ENCODE results near the gene ISG15. TPM values are rescaled to one million over a fixed set of nuclear protein-coding genes. Genes with fewer than 3 reads are reported as not detected.
A peak's percentile ranks its signal among the peaks of the same experiment; 100 is the strongest.

Gene ISG15
- total and polyA plus RNA-seq, 9 of the 15 experiments (the other 6 are each of a cell fraction or from before 2014, with no cell fraction given), result 0.40 to 58.3 (median 12.2) TPM

DNA sequence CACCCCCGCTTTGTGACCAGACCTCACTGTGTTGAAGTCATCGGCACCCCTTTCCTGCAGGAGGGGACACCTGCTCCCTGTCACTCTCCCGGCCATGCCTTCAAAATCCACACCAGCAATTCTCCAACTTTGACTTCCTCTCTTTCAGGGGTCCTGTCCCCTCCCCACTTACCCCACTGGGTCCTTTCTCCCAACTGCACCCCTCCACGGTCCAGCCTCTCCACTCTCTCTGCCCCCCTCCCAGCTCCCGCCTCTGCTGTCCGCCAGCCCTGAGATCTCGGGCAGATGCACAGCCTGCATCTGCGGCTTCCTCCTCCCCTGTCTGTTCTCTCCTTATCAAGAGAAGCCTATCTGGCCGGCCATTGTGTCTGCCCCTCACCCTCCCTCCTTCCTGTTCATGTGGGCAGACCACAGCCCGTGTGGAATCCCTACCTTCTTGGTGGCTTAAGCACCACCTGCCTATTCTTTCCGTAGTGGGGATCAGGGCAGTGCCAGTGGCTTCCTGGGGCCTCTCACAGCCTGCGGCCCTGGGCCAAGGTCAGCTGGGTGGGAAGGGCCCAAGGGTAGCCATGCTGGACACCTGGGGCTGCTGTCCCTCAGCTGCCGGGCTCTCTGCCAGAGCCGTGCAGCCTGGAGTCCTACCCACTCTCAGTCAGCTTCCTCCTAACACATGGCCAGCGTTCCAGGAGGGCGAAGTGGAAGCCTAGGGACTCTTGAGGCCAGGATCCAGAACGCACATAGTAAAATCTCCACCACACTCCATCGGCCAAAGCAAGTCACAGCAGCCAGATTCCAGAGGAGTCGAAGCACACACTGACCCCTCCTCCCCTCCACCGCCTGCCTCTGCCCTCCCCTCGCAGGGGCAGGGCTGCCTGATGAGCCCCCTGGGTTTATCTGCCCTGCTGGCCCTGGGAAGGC, 8.3 kb upstream of the ISG15 start (continued):
- no peak for TF ChIP-seq STAT5B (CRISPR knock-in tag; IDR thresholded peaks at IDR 0.05)
- no peak for TF ChIP-seq SREBF2 (CRISPR knock-in tag; IDR thresholded peaks at IDR 0.05)
- TF ChIP-seq ILF3 (IDR thresholded peaks at IDR 0.05; ENCODE audit: borderline replicate concordance), result no peak
- peak; percentile 85 for TF ChIP-seq ETV1 (tag; conservative IDR thresholded peaks at IDR 0.05; ENCODE audit: low read depth)
- TF ChIP-seq CREB3L1 (IDR thresholded peaks at IDR 0.05; ENCODE audit: borderline replicate concordance, low read depth), result peak; percentile 42; the same call in 1 of the 2 replicates
- TF ChIP-seq ARNT (IDR thresholded peaks at IDR 0.05), result no peak
- TF ChIP-seq, protein P1, sequence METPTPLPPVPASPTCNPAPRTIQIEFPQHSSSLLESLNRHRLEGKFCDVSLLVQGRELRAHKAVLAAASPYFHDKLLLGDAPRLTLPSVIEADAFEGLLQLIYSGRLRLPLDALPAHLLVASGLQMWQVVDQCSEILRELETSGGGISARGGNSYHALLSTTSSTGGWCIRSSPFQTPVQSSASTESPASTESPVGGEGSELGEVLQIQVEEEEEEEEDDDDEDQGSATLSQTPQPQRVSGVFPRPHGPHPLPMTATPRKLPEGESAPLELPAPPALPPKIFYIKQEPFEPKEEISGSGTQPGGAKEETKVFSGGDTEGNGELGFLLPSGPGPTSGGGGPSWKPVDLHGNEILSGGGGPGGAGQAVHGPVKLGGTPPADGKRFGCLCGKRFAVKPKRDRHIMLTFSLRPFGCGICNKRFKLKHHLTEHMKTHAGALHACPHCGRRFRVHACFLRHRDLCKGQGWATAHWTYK (CRISPR knock-in tag; IDR thresholded peaks at IDR 0.05), result peak; percentile 93
- TF ChIP-seq ZNF551 (CRISPR knock-in tag; IDR thresholded peaks at IDR 0.05), result no peak
- TF ChIP-seq ZNF282 (CRISPR knock-in tag; IDR thresholded peaks at IDR 0.05), result no peak
- no peak for TF ChIP-seq SREBF1 (IDR thresholded peaks at IDR 0.05; ENCODE audit: borderline replicate concordance, low read depth, low read length)
- TF ChIP-seq, protein P2, sequence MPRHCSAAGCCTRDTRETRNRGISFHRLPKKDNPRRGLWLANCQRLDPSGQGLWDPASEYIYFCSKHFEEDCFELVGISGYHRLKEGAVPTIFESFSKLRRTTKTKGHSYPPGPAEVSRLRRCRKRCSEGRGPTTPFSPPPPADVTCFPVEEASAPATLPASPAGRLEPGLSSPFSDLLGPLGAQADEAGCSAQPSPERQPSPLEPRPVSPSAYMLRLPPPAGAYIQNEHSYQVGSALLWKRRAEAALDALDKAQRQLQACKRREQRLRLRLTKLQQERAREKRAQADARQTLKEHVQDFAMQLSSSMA (CRISPR knock-in tag; IDR thresholded peaks at IDR 0.05), result no peak
- TF ChIP-seq KLF6 (CRISPR knock-in tag; IDR thresholded peaks at IDR 0.05; ENCODE audit: borderline replicate concordance), result peak; percentile 75
- TF ChIP-seq L3MBTL2 (IDR thresholded peaks at IDR 0.05), result peak; percentile 72
- TF ChIP-seq SRSF3 (IDR thresholded peaks at IDR 0.05; ENCODE audit: insufficient read depth, low read length), result no peak
- TF ChIP-seq DDX20 (tag; IDR thresholded peaks at IDR 0.05; ENCODE audit: low read depth), result no peak
- no peak for TF ChIP-seq RBM14 (IDR thresholded peaks at IDR 0.05; ENCODE audit: borderline replicate concordance, insufficient read depth, low read depth, low read length)
- TF ChIP-seq, protein P3, sequence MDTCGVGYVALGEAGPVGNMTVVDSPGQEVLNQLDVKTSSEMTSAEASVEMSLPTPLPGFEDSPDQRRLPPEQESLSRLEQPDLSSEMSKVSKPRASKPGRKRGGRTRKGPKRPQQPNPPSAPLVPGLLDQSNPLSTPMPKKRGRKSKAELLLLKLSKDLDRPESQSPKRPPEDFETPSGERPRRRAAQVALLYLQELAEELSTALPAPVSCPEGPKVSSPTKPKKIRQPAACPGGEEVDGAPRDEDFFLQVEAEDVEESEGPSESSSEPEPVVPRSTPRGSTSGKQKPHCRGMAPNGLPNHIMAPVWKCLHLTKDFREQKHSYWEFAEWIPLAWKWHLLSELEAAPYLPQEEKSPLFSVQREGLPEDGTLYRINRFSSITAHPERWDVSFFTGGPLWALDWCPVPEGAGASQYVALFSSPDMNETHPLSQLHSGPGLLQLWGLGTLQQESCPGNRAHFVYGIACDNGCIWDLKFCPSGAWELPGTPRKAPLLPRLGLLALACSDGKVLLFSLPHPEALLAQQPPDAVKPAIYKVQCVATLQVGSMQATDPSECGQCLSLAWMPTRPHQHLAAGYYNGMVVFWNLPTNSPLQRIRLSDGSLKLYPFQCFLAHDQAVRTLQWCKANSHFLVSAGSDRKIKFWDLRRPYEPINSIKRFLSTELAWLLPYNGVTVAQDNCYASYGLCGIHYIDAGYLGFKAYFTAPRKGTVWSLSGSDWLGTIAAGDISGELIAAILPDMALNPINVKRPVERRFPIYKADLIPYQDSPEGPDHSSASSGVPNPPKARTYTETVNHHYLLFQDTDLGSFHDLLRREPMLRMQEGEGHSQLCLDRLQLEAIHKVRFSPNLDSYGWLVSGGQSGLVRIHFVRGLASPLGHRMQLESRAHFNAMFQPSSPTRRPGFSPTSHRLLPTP (IDR thresholded peaks at IDR 0.05; ENCODE audit: borderline replicate concordance, extremely low read depth, insufficient read length), result no peak
- TF ChIP-seq DACH1 (IDR thresholded peaks at IDR 0.05; ENCODE audit: partially characterized antibody), result peak; percentile 55
- TF ChIP-seq HMBOX1 (IDR thresholded peaks at IDR 0.05), result no peak
- TF ChIP-seq ZBTB1 (CRISPR knock-in tag; IDR thresholded peaks at IDR 0.05; ENCODE audit: borderline replicate concordance, low read depth), result no peak
